K562 (cell line): ENCODE data around the gene PACS1. TPM values are rescaled to one million over a fixed set of nuclear protein-coding genes. Genes with fewer than 3 reads are reported as not detected.

ENCODE experiments used
- CBFA2T2 ChIP-seq: fragments of 450-650 bp; conservative IDR thresholded peaks from 2 replicates; pipeline ENCODE4 v1.6.1; 2017; ENCODE audit warnings: mild to moderate bottlenecking
- DPF2 ChIP-seq: fragments of 450-650 bp; IDR thresholded peaks from 2 replicates; pipeline ENCODE4 v1.6.1; 2016
- LEF1 ChIP-seq: fragments of 450-650 bp; IDR thresholded peaks from 2 replicates; pipeline ENCODE4 v1.6.1; 2016; ENCODE audit warnings: mild to moderate bottlenecking
- NFIC ChIP-seq: fragments of 450-650 bp; IDR thresholded peaks from 2 replicates; pipeline ENCODE4 v1.6.1; 2017; ENCODE audit warnings: mild to moderate bottlenecking, inconsistent platforms
- PCBP2 ChIP-seq: fragments of 200-400 bp; formaldehyde crosslinking; IDR thresholded peaks from 2 replicates; pipeline ENCODE4 v1.6.1; 2018; ENCODE audit warnings: low read length, low read depth, mild to moderate bottlenecking, moderate library complexity; ENCODE audit not compliant: poor library complexity, severe bottlenecking
- PYGO2 ChIP-seq: fragments of 450-650 bp; IDR thresholded peaks from 2 replicates; pipeline ENCODE4 v1.6.1; 2016; ENCODE audit warnings: mild to moderate bottlenecking, missing genetic modification characterization, moderate library complexity, missing compliant biosample characterization
- RNF2 ChIP-seq: sonication (generic); IDR thresholded peaks from 2 replicates; pipeline ENCODE4 v1.6.1; 2016
- TEAD4 ChIP-seq, 2 experiments: sonication (generic) in 1 of 2; formaldehyde crosslinking in 1 of 2; IDR thresholded peaks; 2 replicates each; pipeline versions ENCODE4 v1.6.1 to v1.8.0; 2012 to 2022; ENCODE audit warnings: borderline replicate concordance in 1 of 2, inconsistent platforms in 1 of 2, low read length in 1 of 2, mild to moderate bottlenecking in 1 of 2, missing genetic modification reagents in 1 of 2
- ZBTB1 ChIP-seq: sonication (generic); formaldehyde crosslinking; IDR thresholded peaks from 2 replicates; pipeline ENCODE4 v1.8.1; 2023; ENCODE audit warnings: missing genetic modification reagents, low read depth, mild to moderate bottlenecking, borderline replicate concordance
- ZFX ChIP-seq: sonication (generic); formaldehyde crosslinking; IDR thresholded peaks from 2 replicates; pipeline ENCODE4 v1.8.0; 2022; ENCODE audit warnings: mild to moderate bottlenecking, missing genetic modification reagents, moderate library complexity
- ZNF143 ChIP-seq: sonication (generic); formaldehyde crosslinking; IDR thresholded peaks from 2 replicates; pipeline ENCODE4 v1.9.0; 2022; ENCODE audit warnings: mild to moderate bottlenecking, missing genetic modification reagents
- ZNF695 ChIP-seq: fragments of 450-650 bp; formaldehyde crosslinking; IDR thresholded peaks from 2 replicates; pipeline ENCODE4 v1.4.0; 2020; ENCODE audit warnings: mild to moderate bottlenecking, moderate library complexity
- polyA plus RNA-seq, 8 experiments: library from polyadenylated mRNA; depleted of rRNA in 4 of 8; stranded (reverse) in 5 of 8; unstranded in 3 of 8; fragments of >200 nt; fragmentation: Nextera tagmentation in 2 of 8; fragmentation: Illumina TruSeq in 1 of 8; extraction: Ambion mirVana in 2 of 8; extraction: Trizol in 1 of 8; gene quantifications; 2 replicates each; pipeline versions ENCODE4 v1.2.1 to v1.2.3, GENCODE V29; 2011 to 2014; ENCODE audit warnings: inconsistent platforms in 1 of 8, missing spikeins in 1 of 8
- total RNA-seq, 7 experiments: library from RNA; depleted of rRNA in 6 of 7; stranded (reverse); fragments of >200 nt in 6 of 7; fragmentation: Illumina TruSeq in 2 of 7; extraction: Trizol in 2 of 7; gene quantifications; 2 replicates each; pipeline versions ENCODE4 v1.2.1 to v1.2.3, GENCODE V29; 2011 to 2021; ENCODE audit warnings: low replicate concordance in 1 of 7
- TF ChIP-seq, protein P1 (sequence below): sonication (generic); formaldehyde crosslinking; IDR thresholded peaks from 2 replicates; pipeline ENCODE4 v1.8.1; 2022; ENCODE audit warnings: missing genetic modification reagents
- TF ChIP-seq, protein P2 (sequence below): fragments of 450-650 bp; conservative IDR thresholded peaks from 2 replicates; pipeline ENCODE4 v1.6.1; 2016; ENCODE audit warnings: missing genetic modification characterization, low read depth, mild to moderate bottlenecking, missing compliant biosample characterization, moderate library complexity
- TF ChIP-seq, protein P3 (sequence below): sonication (generic); formaldehyde crosslinking; IDR thresholded peaks from 2 replicates; pipeline ENCODE4 v1.8.1; 2023; ENCODE audit warnings: mild to moderate bottlenecking, missing genetic modification reagents
- TF ChIP-seq, protein P4 (sequence below): fragments of 250-450 bp; sonication (Bioruptor Pico); IDR thresholded peaks from 2 replicates; pipeline ENCODE4 v1.8.0; 2021; ENCODE audit warnings: borderline replicate concordance, mild to moderate bottlenecking, moderate library complexity; ENCODE audit not compliant: poor library complexity, severe bottlenecking
- TF ChIP-seq, protein P5 (sequence below): fragments of 450-650 bp; IDR thresholded peaks from 2 replicates; pipeline ENCODE4 v1.6.1; 2014; ENCODE audit warnings: low read depth, mild to moderate bottlenecking, moderate library complexity, borderline replicate concordance

PACS1 gene
- total and polyA plus RNA-seq, 9 of the 15 experiments (the other 6 are each of a cell fraction or from before 2014, with no cell fraction given), result 0.34 to 28.1 (median 8.5) TPM

DNA sequence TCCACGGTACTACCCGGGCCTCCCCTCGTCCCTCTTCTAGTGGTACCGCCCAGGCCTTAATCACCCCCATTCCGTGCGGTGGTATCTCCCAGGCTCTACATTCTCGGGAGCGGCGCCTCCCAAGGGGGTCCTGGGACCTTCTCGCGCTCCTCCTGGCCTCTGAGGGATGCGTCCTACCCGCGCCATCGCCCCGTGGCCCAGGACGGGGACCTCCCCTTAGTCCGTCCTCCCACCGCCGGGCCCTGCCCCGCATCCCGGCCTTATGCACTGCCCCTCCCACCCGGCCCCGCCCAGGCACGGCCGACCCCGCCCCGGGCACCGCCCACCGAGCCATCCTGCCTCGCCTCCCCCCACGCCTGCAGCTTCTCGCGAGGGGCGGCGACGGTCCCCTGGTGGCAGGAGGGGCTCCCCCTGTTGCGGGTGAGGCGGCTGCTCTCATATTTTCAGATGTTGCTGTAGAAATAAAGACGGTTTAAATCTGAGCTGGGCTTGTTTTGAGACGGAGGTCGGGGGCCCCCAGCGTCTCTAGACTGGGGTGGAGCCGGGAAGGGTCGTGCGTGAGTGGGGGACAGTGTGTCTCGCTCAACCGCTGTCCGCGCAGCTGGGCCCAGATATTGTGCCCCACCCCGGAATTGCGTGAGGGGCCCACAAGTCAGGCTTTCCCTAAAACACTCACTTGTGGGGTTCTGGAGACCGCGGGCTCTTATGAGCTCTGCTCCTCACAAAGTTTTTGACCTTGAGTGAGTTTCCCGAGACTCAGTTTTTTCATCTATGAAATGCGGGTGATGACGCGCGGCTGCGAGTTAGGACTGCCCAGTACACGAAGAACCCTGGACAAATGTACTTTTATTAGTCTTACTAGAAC lies 197.5 kb downstream of the PACS1 start (continued):
- TF ChIP-seq, protein P1, sequence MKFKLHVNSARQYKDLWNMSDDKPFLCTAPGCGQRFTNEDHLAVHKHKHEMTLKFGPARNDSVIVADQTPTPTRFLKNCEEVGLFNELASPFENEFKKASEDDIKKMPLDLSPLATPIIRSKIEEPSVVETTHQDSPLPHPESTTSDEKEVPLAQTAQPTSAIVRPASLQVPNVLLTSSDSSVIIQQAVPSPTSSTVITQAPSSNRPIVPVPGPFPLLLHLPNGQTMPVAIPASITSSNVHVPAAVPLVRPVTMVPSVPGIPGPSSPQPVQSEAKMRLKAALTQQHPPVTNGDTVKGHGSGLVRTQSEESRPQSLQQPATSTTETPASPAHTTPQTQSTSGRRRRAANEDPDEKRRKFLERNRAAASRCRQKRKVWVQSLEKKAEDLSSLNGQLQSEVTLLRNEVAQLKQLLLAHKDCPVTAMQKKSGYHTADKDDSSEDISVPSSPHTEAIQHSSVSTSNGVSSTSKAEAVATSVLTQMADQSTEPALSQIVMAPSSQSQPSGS (CRISPR knock-in tag), result no peak
- no peak; the same call in 1 of the 2 replicates for TF ChIP-seq ZBTB1 (CRISPR knock-in tag)
- TF ChIP-seq PCBP2, result no peak
- TF ChIP-seq DPF2, result peak; percentile 41; the same call in 1 of the 2 replicates
- no peak for TF ChIP-seq LEF1
- TF ChIP-seq ZFX (CRISPR knock-in tag), result peak; percentile 60
- TF ChIP-seq RNF2, result peak; percentile 3; the same call in 1 of the 2 replicates
- TF ChIP-seq, protein P2, sequence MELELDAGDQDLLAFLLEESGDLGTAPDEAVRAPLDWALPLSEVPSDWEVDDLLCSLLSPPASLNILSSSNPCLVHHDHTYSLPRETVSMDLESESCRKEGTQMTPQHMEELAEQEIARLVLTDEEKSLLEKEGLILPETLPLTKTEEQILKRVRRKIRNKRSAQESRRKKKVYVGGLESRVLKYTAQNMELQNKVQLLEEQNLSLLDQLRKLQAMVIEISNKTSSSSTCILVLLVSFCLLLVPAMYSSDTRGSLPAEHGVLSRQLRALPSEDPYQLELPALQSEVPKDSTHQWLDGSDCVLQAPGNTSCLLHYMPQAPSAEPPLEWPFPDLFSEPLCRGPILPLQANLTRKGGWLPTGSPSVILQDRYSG (tag), result 0 out of 2 replicates have a peak, but pooled peaks have one; percentile 29
- no peak for TF ChIP-seq NFIC
- TF ChIP-seq ZNF143, result no peak
- no peak for TF ChIP-seq CBFA2T2
- TF ChIP-seq, protein P3, sequence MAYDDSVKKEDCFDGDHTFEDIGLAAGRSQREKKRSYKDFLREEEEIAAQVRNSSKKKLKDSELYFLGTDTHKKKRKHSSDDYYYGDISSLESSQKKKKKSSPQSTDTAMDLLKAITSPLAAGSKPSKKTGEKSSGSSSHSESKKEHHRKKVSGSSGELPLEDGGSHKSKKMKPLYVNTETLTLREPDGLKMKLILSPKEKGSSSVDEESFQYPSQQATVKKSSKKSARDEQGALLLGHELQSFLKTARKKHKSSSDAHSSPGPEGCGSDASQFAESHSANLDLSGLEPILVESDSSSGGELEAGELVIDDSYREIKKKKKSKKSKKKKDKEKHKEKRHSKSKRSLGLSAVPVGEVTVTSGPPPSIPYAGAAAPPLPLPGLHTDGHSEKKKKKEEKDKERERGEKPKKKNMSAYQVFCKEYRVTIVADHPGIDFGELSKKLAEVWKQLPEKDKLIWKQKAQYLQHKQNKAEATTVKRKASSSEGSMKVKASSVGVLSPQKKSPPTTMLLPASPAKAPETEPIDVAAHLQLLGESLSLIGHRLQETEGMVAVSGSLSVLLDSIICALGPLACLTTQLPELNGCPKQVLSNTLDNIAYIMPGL (CRISPR knock-in tag), result peak; percentile 29; the same call in 1 of the 2 replicates
- TF ChIP-seq ZNF695 (CRISPR knock-in tag), result no peak
- TF ChIP-seq, protein P4, sequence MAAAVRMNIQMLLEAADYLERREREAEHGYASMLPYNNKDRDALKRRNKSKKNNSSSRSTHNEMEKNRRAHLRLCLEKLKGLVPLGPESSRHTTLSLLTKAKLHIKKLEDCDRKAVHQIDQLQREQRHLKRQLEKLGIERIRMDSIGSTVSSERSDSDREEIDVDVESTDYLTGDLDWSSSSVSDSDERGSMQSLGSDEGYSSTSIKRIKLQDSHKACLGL (CRISPR knock-in tag), result no peak
- TF ChIP-seq TEAD4 (IDR thresholded peaks at IDR 0.05; ENCODE audit: low read length), result 0 out of 2 replicates have a peak, but pooled peaks have one; percentile 17
- no peak for TF ChIP-seq TEAD4 (CRISPR knock-in tag; IDR thresholded peaks at IDR 0.05; ENCODE audit: borderline replicate concordance)
- TF ChIP-seq PYGO2 (tag), result no peak
- TF ChIP-seq, protein P5, sequence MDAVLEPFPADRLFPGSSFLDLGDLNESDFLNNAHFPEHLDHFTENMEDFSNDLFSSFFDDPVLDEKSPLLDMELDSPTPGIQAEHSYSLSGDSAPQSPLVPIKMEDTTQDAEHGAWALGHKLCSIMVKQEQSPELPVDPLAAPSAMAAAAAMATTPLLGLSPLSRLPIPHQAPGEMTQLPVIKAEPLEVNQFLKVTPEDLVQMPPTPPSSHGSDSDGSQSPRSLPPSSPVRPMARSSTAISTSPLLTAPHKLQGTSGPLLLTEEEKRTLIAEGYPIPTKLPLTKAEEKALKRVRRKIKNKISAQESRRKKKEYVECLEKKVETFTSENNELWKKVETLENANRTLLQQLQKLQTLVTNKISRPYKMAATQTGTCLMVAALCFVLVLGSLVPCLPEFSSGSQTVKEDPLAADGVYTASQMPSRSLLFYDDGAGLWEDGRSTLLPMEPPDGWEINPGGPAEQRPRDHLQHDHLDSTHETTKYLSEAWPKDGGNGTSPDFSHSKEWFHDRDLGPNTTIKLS, result no peak
